HL-60 (cell line): ENCODE data around the gene NUB1.

Experiments
- DNase-seq, 2 experiments: peaks; one replicate each; pipeline ENCODE4 v3.0.0-alpha.2; 2010 to 2020; ENCODE audit warnings: low read depth in 1 of 2, low spot score in 1 of 2
- H3K27ac ChIP-seq: fragments of 250-450 bp; sonication (Bioruptor Pico); replicated peaks from 2 replicates; pipeline ENCODE4 v1.5.1; 2020; ENCODE audit warnings: mild to moderate bottlenecking, moderate library complexity
- H3K27me3 ChIP-seq: fragments of 250-450 bp; sonication (Bioruptor Pico); 2 replicates; pipeline ENCODE4 v1.5.1; 2021; ENCODE audit warnings: mild to moderate bottlenecking, moderate library complexity; ENCODE audit not compliant: insufficient read depth, poor library complexity, severe bottlenecking
- H3K4me3 ChIP-seq: replicated peaks from 2 replicates; pipeline ENCODE4 v1.5.1; 2011; ENCODE audit warnings: mild to moderate bottlenecking, control low read depth, low read length; ENCODE audit not compliant: insufficient read depth
- CTCF ChIP-seq: IDR thresholded peaks from one replicate; pipeline ENCODE4 v1.5.1; 2011; ENCODE audit warnings: low read length, control low read depth, inconsistent platforms; ENCODE audit not compliant: insufficient read depth
- GABPA ChIP-seq: IDR thresholded peaks from 2 replicates; pipeline ENCODE4 v1.6.1; 2012; ENCODE audit warnings: low read depth
- POLR2AphosphoS5 ChIP-seq: IDR thresholded peaks from 2 replicates; pipeline ENCODE4 v1.6.1; 2012; ENCODE audit warnings: low read depth
- SPI1 ChIP-seq: IDR thresholded peaks from 2 replicates; pipeline ENCODE4 v1.6.1; 2012; ENCODE audit warnings: low read depth, mild to moderate bottlenecking, borderline replicate concordance
- TF ChIP-seq, protein P1 (sequence below): IDR thresholded peaks from 2 replicates; pipeline ENCODE4 v1.6.1; 2012; ENCODE audit warnings: low read depth; ENCODE audit not compliant: insufficient replicate concordance

The NUB1 gene

GRCh38 chr7:151378011-151378410 lies 36.4 kb downstream of the NUB1 start:
- no peak for DNase-seq
- TF ChIP-seq GABPA, result no peak
- TF ChIP-seq, protein P1, sequence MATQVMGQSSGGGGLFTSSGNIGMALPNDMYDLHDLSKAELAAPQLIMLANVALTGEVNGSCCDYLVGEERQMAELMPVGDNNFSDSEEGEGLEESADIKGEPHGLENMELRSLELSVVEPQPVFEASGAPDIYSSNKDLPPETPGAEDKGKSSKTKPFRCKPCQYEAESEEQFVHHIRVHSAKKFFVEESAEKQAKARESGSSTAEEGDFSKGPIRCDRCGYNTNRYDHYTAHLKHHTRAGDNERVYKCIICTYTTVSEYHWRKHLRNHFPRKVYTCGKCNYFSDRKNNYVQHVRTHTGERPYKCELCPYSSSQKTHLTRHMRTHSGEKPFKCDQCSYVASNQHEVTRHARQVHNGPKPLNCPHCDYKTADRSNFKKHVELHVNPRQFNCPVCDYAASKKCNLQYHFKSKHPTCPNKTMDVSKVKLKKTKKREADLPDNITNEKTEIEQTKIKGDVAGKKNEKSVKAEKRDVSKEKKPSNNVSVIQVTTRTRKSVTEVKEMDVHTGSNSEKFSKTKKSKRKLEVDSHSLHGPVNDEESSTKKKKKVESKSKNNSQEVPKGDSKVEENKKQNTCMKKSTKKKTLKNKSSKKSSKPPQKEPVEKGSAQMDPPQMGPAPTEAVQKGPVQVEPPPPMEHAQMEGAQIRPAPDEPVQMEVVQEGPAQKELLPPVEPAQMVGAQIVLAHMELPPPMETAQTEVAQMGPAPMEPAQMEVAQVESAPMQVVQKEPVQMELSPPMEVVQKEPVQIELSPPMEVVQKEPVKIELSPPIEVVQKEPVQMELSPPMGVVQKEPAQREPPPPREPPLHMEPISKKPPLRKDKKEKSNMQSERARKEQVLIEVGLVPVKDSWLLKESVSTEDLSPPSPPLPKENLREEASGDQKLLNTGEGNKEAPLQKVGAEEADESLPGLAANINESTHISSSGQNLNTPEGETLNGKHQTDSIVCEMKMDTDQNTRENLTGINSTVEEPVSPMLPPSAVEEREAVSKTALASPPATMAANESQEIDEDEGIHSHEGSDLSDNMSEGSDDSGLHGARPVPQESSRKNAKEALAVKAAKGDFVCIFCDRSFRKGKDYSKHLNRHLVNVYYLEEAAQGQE, result no peak
- TF ChIP-seq CTCF, result no peak
- TF ChIP-seq SPI1, result no peak
- TF ChIP-seq POLR2AphosphoS5, result no peak
- Histone ChIP-seq H3K4me3 (no peak overlapping the region), H3K27me3 (peaks cover 15% of the 10 kb centered on the region), H3K27ac (no peak overlapping the region)

DNA sequence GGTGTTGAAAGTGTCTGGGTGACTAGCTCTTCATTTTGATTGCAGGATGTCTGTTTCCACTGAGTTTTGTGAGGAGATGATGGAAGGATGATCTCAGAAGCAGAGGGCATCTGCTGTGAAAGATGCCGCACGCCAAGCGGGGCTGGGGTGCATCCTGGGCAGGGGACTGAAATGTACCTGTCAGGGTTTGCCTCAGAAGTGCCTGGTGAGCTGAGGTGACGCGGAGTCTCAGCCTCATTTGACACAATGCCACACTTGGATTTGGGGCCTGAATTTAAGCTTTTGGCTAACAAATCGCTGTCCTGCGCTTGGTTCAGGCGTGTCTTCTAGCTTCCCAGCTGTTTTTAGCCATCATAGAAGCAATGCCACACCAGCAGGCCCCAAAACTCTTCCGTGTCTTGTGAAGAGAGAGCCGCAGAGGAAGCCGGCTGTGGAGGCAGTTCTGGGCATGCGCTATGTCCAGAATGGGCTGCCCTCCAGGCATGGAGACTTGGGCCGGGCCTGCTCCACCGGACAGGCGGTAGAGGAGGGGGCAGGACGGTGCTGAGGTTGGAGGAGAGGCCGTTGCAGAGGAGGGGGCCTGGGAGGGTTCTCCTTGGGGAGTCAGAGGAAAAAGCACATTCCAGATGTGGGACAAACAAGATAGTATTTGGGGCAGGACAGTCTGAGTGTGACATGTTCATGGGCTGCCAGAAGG lies 37.0 kb downstream of the NUB1 start:
- no peak for DNase-seq
- H3K27ac ChIP-seq, result no peak overlapping the region
- TF ChIP-seq, protein P1, result no peak
- TF ChIP-seq CTCF (no peak), SPI1 (no peak)

GRCh38 chr7:151379193-151379520 lies 37.5 kb downstream of the NUB1 start:
- Histone ChIP-seq H3K4me3 (no peak overlapping the region), H3K27ac (no peak overlapping the region), H3K27me3 (peaks cover 24% of the 10 kb centered on the region)
- TF ChIP-seq CTCF, result no peak
- TF ChIP-seq POLR2AphosphoS5, result no peak
- no peak for TF ChIP-seq SPI1
- TF ChIP-seq GABPA, result no peak
- TF ChIP-seq, protein P1, result no peak
- DNase-seq, result no peak

More for the DNA sequence above, 37.0 kb downstream of the NUB1 start:
- Histone ChIP-seq H3K27me3 (peaks cover 19% of the 10 kb centered on the region), H3K4me3 (no peak overlapping the region)
